K562 (cell line): ENCODE measurements around the gene MXI1. TPM values are rescaled to one million over a fixed set of nuclear protein-coding genes. Genes with fewer than 3 reads are reported as not detected.

Source experiments
- CBFA2T3 ChIP-seq: fragments of 450-650 bp; IDR thresholded peaks from 2 replicates; pipeline ENCODE4 v1.6.1; 2017
- CBFB ChIP-seq: sonication (generic); formaldehyde crosslinking; IDR thresholded peaks from 2 replicates; pipeline ENCODE4 v1.4.0; 2020; ENCODE audit warnings: mild to moderate bottlenecking, missing genetic modification reagents
- CCNT2 ChIP-seq: IDR thresholded peaks from 2 replicates; pipeline ENCODE4 v1.6.1; 2011; ENCODE audit warnings: borderline replicate concordance, low read depth, mild to moderate bottlenecking, moderate library complexity, mixed read lengths, low read length; ENCODE audit not compliant: insufficient read length; ENCODE audit errors: extremely low read depth
- ETV5 ChIP-seq: sonication (generic); formaldehyde crosslinking; IDR thresholded peaks from 2 replicates; pipeline ENCODE4 v1.4.0; 2020; ENCODE audit warnings: low read depth, mild to moderate bottlenecking, missing genetic modification reagents
- FOXA1 ChIP-seq: fragments of 450-650 bp; IDR thresholded peaks from 2 replicates; pipeline ENCODE4 v1.6.1; 2016; ENCODE audit warnings: mild to moderate bottlenecking, borderline replicate concordance
- HDAC1 ChIP-seq, 2 experiments: fragments of 450-650 bp; IDR thresholded peaks; 2 replicates each; pipeline ENCODE4 v1.6.1; 2016 to 2017; ENCODE audit warnings: inconsistent platforms in 1 of 2, mild to moderate bottlenecking in 1 of 2, moderate library complexity in 1 of 2
- KLF1 ChIP-seq: fragments of 450-650 bp; IDR thresholded peaks from 2 replicates; pipeline ENCODE4 v1.6.1; 2016; ENCODE audit warnings: missing genetic modification characterization, missing compliant biosample characterization
- MIER1 ChIP-seq: fragments of 450-650 bp; IDR thresholded peaks from 2 replicates; pipeline ENCODE4 v1.6.1; 2016; ENCODE audit warnings: antibody characterized with exemption, mild to moderate bottlenecking, low read depth
- NCOR1 ChIP-seq: fragments of 450-650 bp; IDR thresholded peaks from 2 replicates; pipeline ENCODE4 v1.6.1; 2016; ENCODE audit warnings: mild to moderate bottlenecking, moderate library complexity
- NFE2 ChIP-seq: IDR thresholded peaks from 2 replicates; pipeline ENCODE4 v1.6.1; 2014; ENCODE audit warnings: antibody characterized with exemption, low read depth
- POLR2B ChIP-seq: fragments of 450-650 bp; IDR thresholded peaks from 2 replicates; pipeline ENCODE4 v1.6.1; 2018; ENCODE audit warnings: low read depth; ENCODE audit not compliant: partially characterized antibody
- PTRF ChIP-seq: fragments of 450-650 bp; IDR thresholded peaks from 2 replicates; pipeline ENCODE4 v1.6.1; 2016; ENCODE audit warnings: mild to moderate bottlenecking, missing genetic modification characterization, missing compliant biosample characterization
- SMC3 ChIP-seq: conservative IDR thresholded peaks from 2 replicates; pipeline ENCODE4 v1.6.1; 2011; ENCODE audit warnings: low read depth, low read length, improper control_type of control experiment; ENCODE audit not compliant: insufficient read depth
- SRSF3 ChIP-seq: fragments of 200-400 bp; formaldehyde crosslinking; IDR thresholded peaks from 2 replicates; pipeline ENCODE4 v1.6.1; 2016; ENCODE audit warnings: mild to moderate bottlenecking, low read length, moderate library complexity; ENCODE audit not compliant: insufficient read depth
- TAF9B ChIP-seq: fragments of 450-650 bp; IDR thresholded peaks from 2 replicates; pipeline ENCODE4 v1.6.1; 2018; ENCODE audit warnings: mild to moderate bottlenecking; ENCODE audit not compliant: partially characterized antibody
- TEAD4 ChIP-seq, 2 experiments: sonication (generic) in 1 of 2; formaldehyde crosslinking in 1 of 2; IDR thresholded peaks; 2 replicates each; pipeline versions ENCODE4 v1.6.1 to v1.8.0; 2012 to 2022; ENCODE audit warnings: borderline replicate concordance in 1 of 2, inconsistent platforms in 1 of 2, low read length in 1 of 2, mild to moderate bottlenecking in 1 of 2, missing genetic modification reagents in 1 of 2
- U2AF1 ChIP-seq: fragments of 200-400 bp; formaldehyde crosslinking; optimal IDR thresholded peaks from 2 replicates; pipeline ENCODE3; 2017; ENCODE audit warnings: mild to moderate bottlenecking, low read depth, low read length, moderate library complexity
- ZBTB7A ChIP-seq: IDR thresholded peaks from 2 replicates; pipeline ENCODE4 v1.6.1; 2011; ENCODE audit warnings: low read depth, mild to moderate bottlenecking, low read length, moderate library complexity, borderline replicate concordance; ENCODE audit not compliant: control insufficient read depth
- ZC3H4 ChIP-seq: sonication (generic); formaldehyde crosslinking; IDR thresholded peaks from 2 replicates; pipeline ENCODE4 v1.9.0; 2021; ENCODE audit warnings: missing genetic modification reagents, borderline replicate concordance
- ZNF274 ChIP-seq: IDR thresholded peaks from 2 replicates; pipeline ENCODE4 v1.6.1; 2011; ENCODE audit warnings: low read depth, mild to moderate bottlenecking, low read length, moderate library complexity, borderline replicate concordance
- polyA plus RNA-seq, 8 experiments: library from polyadenylated mRNA; depleted of rRNA in 4 of 8; stranded (reverse) in 5 of 8; unstranded in 3 of 8; fragments of >200 nt; fragmentation: Nextera tagmentation in 2 of 8; fragmentation: Illumina TruSeq in 1 of 8; extraction: Ambion mirVana in 2 of 8; extraction: Trizol in 1 of 8; gene quantifications; 2 replicates each; pipeline versions ENCODE4 v1.2.1 to v1.2.3, GENCODE V29; 2011 to 2014; ENCODE audit warnings: inconsistent platforms in 1 of 8, missing spikeins in 1 of 8
- total RNA-seq, 7 experiments: library from RNA; depleted of rRNA in 6 of 7; stranded (reverse); fragments of >200 nt in 6 of 7; fragmentation: Illumina TruSeq in 2 of 7; extraction: Trizol in 2 of 7; gene quantifications; 2 replicates each; pipeline versions ENCODE4 v1.2.1 to v1.2.3, GENCODE V29; 2011 to 2021; ENCODE audit warnings: low replicate concordance in 1 of 7
- TF ChIP-seq, protein P1 (sequence below): fragments of 450-650 bp; formaldehyde crosslinking; conservative IDR thresholded peaks from 2 replicates; pipeline ENCODE4 v1.4.0; 2022; ENCODE audit warnings: mild to moderate bottlenecking, missing genetic modification characterization
- TF ChIP-seq, protein P2 (sequence below): sonication (generic); formaldehyde crosslinking; IDR thresholded peaks from 2 replicates; pipeline ENCODE4 v1.8.0; 2023; ENCODE audit warnings: missing genetic modification reagents, mild to moderate bottlenecking, borderline replicate concordance

The MXI1 gene
- total and polyA plus RNA-seq, 9 of the 15 experiments (the other 6 are each of a cell fraction or from before 2014, with no cell fraction given): 9.1 to 23.7 (median 14.8) TPM

DNA sequence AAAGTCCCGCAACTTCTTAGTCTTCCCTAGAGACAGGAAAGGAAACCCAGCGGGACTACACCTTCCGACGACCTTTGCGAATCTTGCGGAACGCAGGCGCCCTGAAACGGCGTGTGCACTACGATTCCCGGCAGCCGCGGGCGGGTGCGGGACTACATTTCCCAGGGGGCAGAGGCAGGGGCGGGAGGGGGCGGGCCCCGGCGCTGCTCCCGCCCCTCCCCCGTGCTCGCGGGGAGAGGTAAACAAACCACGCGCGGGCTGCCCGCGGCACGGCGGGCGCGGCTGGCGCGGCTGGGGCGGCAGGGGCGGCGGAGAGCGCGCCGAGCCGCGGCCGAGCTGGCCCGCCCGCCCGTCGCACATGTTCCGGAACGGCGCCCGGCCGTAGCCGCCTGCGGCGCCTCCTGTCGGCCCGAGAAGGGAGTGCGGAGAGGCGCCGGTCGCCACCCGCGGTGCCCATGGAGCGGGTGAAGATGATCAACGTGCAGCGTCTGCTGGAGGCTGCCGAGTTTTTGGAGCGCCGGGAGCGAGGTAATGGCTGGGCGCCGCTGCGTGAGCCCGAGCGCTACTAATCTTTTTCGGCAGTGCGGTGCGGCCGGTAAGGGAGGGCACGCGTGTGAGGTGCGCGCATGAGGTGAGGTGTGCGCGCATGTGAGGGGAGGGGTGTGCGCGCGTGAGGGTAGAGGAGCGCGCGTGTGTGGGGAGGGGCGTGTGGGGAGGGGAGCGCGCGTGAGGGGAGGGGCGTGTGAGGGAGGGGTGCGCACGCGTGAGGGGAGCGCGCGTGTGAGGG, 18.5 kb downstream of the MXI1 start (continued):
- TF ChIP-seq MIER1: no peak
- TF ChIP-seq SMC3: no peak
- TF ChIP-seq TAF9B: no peak
- TF ChIP-seq HDAC1 (IDR thresholded peaks at IDR 0.05): peak in 1 of 2 experiments; percentile 67; a peak in 2 of 4 replicates
- TF ChIP-seq U2AF1: no peak
- TF ChIP-seq POLR2B: peak; percentile 26
- TF ChIP-seq, protein P1, sequence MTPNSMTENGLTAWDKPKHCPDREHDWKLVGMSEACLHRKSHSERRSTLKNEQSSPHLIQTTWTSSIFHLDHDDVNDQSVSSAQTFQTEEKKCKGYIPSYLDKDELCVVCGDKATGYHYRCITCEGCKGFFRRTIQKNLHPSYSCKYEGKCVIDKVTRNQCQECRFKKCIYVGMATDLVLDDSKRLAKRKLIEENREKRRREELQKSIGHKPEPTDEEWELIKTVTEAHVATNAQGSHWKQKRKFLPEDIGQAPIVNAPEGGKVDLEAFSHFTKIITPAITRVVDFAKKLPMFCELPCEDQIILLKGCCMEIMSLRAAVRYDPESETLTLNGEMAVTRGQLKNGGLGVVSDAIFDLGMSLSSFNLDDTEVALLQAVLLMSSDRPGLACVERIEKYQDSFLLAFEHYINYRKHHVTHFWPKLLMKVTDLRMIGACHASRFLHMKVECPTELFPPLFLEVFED: no peak
- TF ChIP-seq NFE2: no peak
- no peak for TF ChIP-seq FOXA1
- no peak for TF ChIP-seq ZNF274
- TF ChIP-seq CBFB: no peak
- no peak for TF ChIP-seq PTRF (tag)
- TF ChIP-seq CCNT2: peak; percentile 49
- TF ChIP-seq NCOR1: no peak
- TF ChIP-seq, protein P2, sequence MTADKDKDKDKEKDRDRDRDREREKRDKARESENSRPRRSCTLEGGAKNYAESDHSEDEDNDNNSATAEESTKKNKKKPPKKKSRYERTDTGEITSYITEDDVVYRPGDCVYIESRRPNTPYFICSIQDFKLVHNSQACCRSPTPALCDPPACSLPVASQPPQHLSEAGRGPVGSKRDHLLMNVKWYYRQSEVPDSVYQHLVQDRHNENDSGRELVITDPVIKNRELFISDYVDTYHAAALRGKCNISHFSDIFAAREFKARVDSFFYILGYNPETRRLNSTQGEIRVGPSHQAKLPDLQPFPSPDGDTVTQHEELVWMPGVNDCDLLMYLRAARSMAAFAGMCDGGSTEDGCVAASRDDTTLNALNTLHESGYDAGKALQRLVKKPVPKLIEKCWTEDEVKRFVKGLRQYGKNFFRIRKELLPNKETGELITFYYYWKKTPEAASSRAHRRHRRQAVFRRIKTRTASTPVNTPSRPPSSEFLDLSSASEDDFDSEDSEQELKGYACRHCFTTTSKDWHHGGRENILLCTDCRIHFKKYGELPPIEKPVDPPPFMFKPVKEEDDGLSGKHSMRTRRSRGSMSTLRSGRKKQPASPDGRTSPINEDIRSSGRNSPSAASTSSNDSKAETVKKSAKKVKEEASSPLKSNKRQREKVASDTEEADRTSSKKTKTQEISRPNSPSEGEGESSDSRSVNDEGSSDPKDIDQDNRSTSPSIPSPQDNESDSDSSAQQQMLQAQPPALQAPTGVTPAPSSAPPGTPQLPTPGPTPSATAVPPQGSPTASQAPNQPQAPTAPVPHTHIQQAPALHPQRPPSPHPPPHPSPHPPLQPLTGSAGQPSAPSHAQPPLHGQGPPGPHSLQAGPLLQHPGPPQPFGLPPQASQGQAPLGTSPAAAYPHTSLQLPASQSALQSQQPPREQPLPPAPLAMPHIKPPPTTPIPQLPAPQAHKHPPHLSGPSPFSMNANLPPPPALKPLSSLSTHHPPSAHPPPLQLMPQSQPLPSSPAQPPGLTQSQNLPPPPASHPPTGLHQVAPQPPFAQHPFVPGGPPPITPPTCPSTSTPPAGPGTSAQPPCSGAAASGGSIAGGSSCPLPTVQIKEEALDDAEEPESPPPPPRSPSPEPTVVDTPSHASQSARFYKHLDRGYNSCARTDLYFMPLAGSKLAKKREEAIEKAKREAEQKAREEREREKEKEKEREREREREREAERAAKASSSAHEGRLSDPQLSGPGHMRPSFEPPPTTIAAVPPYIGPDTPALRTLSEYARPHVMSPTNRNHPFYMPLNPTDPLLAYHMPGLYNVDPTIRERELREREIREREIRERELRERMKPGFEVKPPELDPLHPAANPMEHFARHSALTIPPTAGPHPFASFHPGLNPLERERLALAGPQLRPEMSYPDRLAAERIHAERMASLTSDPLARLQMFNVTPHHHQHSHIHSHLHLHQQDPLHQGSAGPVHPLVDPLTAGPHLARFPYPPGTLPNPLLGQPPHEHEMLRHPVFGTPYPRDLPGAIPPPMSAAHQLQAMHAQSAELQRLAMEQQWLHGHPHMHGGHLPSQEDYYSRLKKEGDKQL (CRISPR knock-in tag): no peak
- TF ChIP-seq ZBTB7A: no peak
- no peak for TF ChIP-seq SRSF3
- TF ChIP-seq ZC3H4: no peak
- no peak for TF ChIP-seq CBFA2T3
- TF ChIP-seq TEAD4 (IDR thresholded peaks at IDR 0.05; ENCODE audit: low read length): no peak
- no peak for TF ChIP-seq TEAD4 (CRISPR knock-in tag; IDR thresholded peaks at IDR 0.05; ENCODE audit: borderline replicate concordance)
- no peak for TF ChIP-seq KLF1 (tag)
- TF ChIP-seq ETV5: 0 out of 2 replicates have a peak, but pooled peaks have one; percentile 44
